K562 (cell line): ENCODE results near the gene AGPAT3. TPM values are rescaled to one million over a fixed set of nuclear protein-coding genes. Genes with fewer than 3 reads are reported as not detected.

Source experiments
- BCOR ChIP-seq: fragments of 450-650 bp; IDR thresholded peaks from 2 replicates; pipeline ENCODE4 v1.6.1; 2016
- BHLHE40 ChIP-seq: IDR thresholded peaks from 2 replicates; pipeline ENCODE4 v1.6.1; 2011; ENCODE audit warnings: low read length, improper control_type of control experiment
- CTCF ChIP-seq, 3 experiments: IDR thresholded peaks in 2 of 3; conservative IDR thresholded peaks in 1 of 3; 2 replicates each; pipeline ENCODE4 v1.5.1; 2011 to 2012; ENCODE audit warnings: low read length in 3 of 3, mild to moderate bottlenecking in 3 of 3, control low read depth in 2 of 3, improper control_type of control experiment in 1 of 3, inconsistent platforms in 1 of 3, low read depth in 1 of 3, mixed read lengths in 1 of 3, moderate library complexity in 1 of 3; ENCODE audit not compliant: insufficient read depth in 2 of 3
- DNMT1 ChIP-seq: fragments of 450-650 bp; IDR thresholded peaks from 2 replicates; pipeline ENCODE4 v1.6.1; 2016; ENCODE audit warnings: antibody characterized with exemption, mild to moderate bottlenecking
- E4F1 ChIP-seq: fragments of 250-450 bp; sonication (Bioruptor Pico); IDR thresholded peaks from 2 replicates; pipeline ENCODE4 v1.5.0; 2021; ENCODE audit warnings: mild to moderate bottlenecking, borderline replicate concordance
- POLR2H ChIP-seq: IDR thresholded peaks from 2 replicates; pipeline ENCODE4 v1.6.1; 2016; ENCODE audit warnings: missing genetic modification characterization, low read depth, mild to moderate bottlenecking, control low read depth, missing compliant biosample characterization, moderate library complexity
- SIN3A ChIP-seq, 2 experiments: fragments of 150-350 bp in 1 of 2; IDR thresholded peaks; 2 replicates each; pipeline ENCODE4 v1.6.1; 2011 to 2016; ENCODE audit warnings: borderline replicate concordance in 2 of 2, low read depth in 2 of 2, low read length in 2 of 2, mild to moderate bottlenecking in 2 of 2, moderate library complexity in 2 of 2; ENCODE audit not compliant: control insufficient read depth in 1 of 2
- SMARCA5 ChIP-seq: fragments of 450-650 bp; IDR thresholded peaks from 2 replicates; pipeline ENCODE4 v1.6.1; 2016
- SRSF9 ChIP-seq: fragments of 200-400 bp; formaldehyde crosslinking; IDR thresholded peaks from 2 replicates; pipeline ENCODE4 v1.6.1; 2017; ENCODE audit warnings: low read depth, low read length, borderline replicate concordance
- TEAD4 ChIP-seq, 2 experiments: sonication (generic) in 1 of 2; formaldehyde crosslinking in 1 of 2; IDR thresholded peaks; 2 replicates each; pipeline versions ENCODE4 v1.6.1 to v1.8.0; 2012 to 2022; ENCODE audit warnings: borderline replicate concordance in 1 of 2, inconsistent platforms in 1 of 2, low read length in 1 of 2, mild to moderate bottlenecking in 1 of 2, missing genetic modification reagents in 1 of 2
- USF2 ChIP-seq: sonication (generic); formaldehyde crosslinking; IDR thresholded peaks from 2 replicates; pipeline ENCODE4 v1.5.0; 2020; ENCODE audit warnings: missing genetic modification reagents
- ZKSCAN8 ChIP-seq: fragments of 200-800 bp; sonication (Bioruptor generic); IDR thresholded peaks from 2 replicates; pipeline ENCODE4 v1.6.1; 2016; ENCODE audit warnings: missing genetic modification characterization, missing compliant biosample characterization
- ZMIZ1 ChIP-seq, 2 experiments: fragments of 150-350 bp in 1 of 2; IDR thresholded peaks; 2 replicates each; pipeline ENCODE4 v1.6.1; 2012 to 2016; ENCODE audit warnings: low read depth in 2 of 2, low read length in 2 of 2, mild to moderate bottlenecking in 1 of 2, moderate library complexity in 1 of 2
- ZNF197 ChIP-seq: fragments of 200-800 bp; sonication (Bioruptor generic); IDR thresholded peaks from 2 replicates; pipeline ENCODE4 v1.6.1; 2016; ENCODE audit warnings: low read depth, missing genetic modification characterization, missing compliant biosample characterization
- ZNF589 ChIP-seq: fragments of 200-800 bp; sonication (Bioruptor generic); IDR thresholded peaks from 2 replicates; pipeline ENCODE4 v1.6.1; 2016; ENCODE audit warnings: low read depth, missing genetic modification characterization, missing compliant biosample characterization
- ZNF830 ChIP-seq: fragments of 250-450 bp; sonication (Bioruptor Pico); IDR thresholded peaks from 2 replicates; pipeline ENCODE4 v1.5.0; 2021; ENCODE audit warnings: mild to moderate bottlenecking
- polyA plus RNA-seq, 8 experiments: library from polyadenylated mRNA; depleted of rRNA in 4 of 8; stranded (reverse) in 5 of 8; unstranded in 3 of 8; fragments of >200 nt; fragmentation: Nextera tagmentation in 2 of 8; fragmentation: Illumina TruSeq in 1 of 8; extraction: Ambion mirVana in 2 of 8; extraction: Trizol in 1 of 8; gene quantifications; 2 replicates each; pipeline versions ENCODE4 v1.2.1 to v1.2.3, GENCODE V29; 2011 to 2014; ENCODE audit warnings: inconsistent platforms in 1 of 8, missing spikeins in 1 of 8
- total RNA-seq, 7 experiments: library from RNA; depleted of rRNA in 6 of 7; stranded (reverse); fragments of >200 nt in 6 of 7; fragmentation: Illumina TruSeq in 2 of 7; extraction: Trizol in 2 of 7; gene quantifications; 2 replicates each; pipeline versions ENCODE4 v1.2.1 to v1.2.3, GENCODE V29; 2011 to 2021; ENCODE audit warnings: low replicate concordance in 1 of 7

The AGPAT3 gene
- total and polyA plus RNA-seq, 9 of the 15 experiments (the other 6 are each of a cell fraction or from before 2014, with no cell fraction given) = 1.5 to 88.4 (median 35.7) TPM

- TF ChIP-seq ZMIZ1 (IDR thresholded peaks at IDR 0.05; ENCODE audit: low read depth in 2 of 2, low read length in 2 of 2) (no peak), SIN3A (IDR thresholded peaks at IDR 0.05; ENCODE audit: borderline replicate concordance in 2 of 2, control insufficient read depth in 1 of 2, low read depth in 2 of 2, low read length in 2 of 2) (peak in 1 of 2 experiments; percentile 94; a peak in 2 of 4 replicates), TEAD4 (IDR thresholded peaks at IDR 0.05; ENCODE audit: low read length) (0 out of 2 replicates have a peak, but pooled peaks have one; percentile 4), TEAD4 (CRISPR knock-in tag; IDR thresholded peaks at IDR 0.05; ENCODE audit: borderline replicate concordance) (no peak), ZKSCAN8 (0 out of 2 replicates have a peak, but pooled peaks have one; percentile 16), USF2 (no peak; the same call in 1 of the 2 replicates), SMARCA5 (no peak), E4F1 (no peak), ZNF589 (peak; percentile 75; the same call in 1 of the 2 replicates), DNMT1 (no peak), BHLHE40 (peak; percentile 67), BCOR (no peak), ZNF197 (CRISPR knock-in tag) (no peak), ZNF830 (CRISPR knock-in tag) (no peak), POLR2H (tag) (peak; percentile 87), CTCF (IDR thresholded peaks at IDR 0.05 in 2 of 3, conservative IDR thresholded peaks at IDR 0.05 in 1 of 3; ENCODE audit: insufficient read depth in 2 of 3, low read depth in 1 of 3, low read length in 3 of 3) (0 out of 6 replicates have a peak, but pooled peaks of 1 of the 3 experiments have one; percentile 4), SRSF9 (no peak)
Observed at GRCh38 chr21:44011579-44012473, 146.8 kb downstream of the AGPAT3 start, which contains the start of gene TRAPPC10 (continued).
